ENCODE data around the gene KCTD1.

Gene KCTD1

DNA sequence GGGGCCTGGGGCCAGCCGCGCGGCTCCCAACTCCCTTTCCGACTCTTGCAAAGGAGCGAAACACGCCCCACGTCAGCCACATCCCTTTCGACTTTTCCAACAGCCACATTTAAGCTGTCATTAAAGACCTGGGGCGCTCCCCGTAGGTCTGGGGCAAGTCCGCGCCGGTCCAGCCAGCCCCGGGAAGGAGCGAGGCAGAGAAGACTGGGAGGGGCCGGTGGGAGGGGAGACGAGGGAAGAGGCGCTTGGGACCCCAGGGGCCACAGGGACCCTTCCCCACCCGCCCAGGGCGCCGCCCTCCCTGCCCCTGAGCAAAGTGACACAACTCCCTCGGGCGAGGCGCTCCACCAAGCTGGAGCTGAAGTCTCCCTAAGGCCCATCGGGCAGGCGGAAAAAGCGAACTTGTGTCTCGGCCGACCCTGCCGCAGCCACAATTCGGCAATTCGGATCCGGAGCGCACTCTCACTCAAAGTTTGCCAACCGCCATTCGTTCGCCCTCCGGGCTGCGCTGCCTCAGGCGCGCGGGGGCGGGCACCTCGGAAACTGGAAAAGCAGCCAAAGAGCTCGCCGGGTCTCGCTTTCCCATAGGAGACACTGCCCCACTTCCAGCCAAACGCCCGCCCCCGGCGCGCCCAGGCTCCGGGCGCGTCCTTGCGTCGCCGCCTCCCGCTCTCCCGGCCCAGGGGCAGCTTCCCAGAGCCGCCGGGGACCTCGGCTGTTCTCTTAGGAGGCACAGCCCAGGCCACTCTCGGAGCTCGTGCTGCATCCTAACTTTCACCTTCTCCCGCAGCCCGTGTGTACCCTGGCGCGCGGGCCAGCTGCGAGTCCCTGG is 1.1 kb upstream of the KCTD1 start:
- DNase-seq (ENCODE audit: low read depth in 2 of 2): no peak

DNA sequence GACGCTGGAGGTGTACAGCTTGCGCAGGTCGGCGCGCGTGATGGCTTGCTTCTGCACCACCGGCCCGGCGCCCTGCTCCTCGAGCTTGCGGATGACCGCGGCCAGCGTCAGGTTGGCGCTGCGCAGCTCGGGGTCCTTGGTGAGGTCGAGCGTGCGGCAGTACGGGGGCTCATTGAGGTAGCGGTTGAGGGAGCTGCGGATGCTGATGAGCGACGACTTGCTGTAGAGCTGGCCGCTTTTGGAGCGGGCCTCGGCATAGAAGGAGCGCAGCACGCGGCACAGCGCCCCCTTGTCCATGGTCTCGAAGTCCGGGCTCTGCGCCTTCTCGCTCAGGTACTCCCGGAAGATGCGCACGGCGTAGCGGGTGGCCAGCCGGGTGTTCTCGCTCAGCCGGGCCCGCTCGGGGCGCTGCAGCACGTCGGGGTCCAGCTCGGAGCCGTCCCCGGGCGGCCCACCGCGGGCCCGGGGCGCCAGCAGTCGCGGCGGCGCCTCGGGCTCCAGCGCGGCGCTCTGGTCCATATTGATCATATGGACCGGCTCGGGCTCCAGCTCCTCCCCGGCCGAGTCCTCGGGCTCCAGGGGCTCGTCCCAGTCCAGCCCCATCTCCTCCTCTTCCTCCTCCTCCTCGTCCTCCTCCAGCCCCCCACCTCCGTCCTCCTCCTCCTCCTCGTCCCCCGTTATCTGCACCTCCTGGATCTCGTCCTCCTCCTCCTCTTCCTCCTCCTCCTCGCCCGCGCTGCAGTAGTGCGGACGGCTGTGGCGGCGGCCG is 523 bp downstream of the KCTD1 start:
- DNase-seq (ENCODE audit: low read depth in 2 of 2): peak in 1 of 2 donors; percentile 13

DNA sequence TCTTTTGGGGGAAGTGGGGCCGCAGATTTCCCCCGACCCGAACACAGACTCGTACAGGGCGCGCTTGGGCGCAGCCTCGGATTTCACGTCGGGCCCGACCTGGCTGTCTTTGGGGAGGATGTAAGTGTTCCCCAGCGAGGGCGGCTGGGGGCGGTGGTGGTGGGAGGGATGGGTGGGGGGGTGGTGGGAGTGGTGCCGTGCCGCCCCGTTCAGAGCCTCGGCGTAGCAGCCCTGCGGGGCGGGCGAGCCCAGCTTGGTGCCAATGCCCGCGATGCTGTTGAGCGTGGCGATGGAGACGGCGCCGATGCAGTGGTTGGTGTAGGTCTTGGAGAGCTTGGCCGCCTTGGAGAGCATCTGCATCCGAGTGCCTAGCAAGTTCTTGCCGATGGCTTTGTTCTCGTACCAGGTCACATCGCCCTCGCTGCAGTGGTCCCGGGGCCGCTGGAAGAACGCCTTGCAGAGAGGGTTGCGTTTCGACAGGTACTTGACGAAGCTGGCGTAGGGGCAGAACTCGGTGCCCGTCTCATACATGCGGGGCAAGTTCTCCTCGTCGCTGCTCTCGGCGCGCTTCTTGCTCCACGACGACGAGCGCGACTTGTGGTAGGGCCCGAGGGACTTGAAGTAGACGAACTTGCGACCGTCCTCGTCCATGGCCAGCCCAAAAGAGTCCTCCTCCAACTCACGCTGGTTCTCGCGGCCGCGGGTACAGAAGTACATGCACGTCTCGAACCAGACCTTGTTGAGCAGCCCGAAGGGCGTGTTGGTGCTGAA is 1.3 kb downstream of the KCTD1 start:
- no peak for DNase-seq (ENCODE audit: low read depth in 2 of 2)

DNA sequence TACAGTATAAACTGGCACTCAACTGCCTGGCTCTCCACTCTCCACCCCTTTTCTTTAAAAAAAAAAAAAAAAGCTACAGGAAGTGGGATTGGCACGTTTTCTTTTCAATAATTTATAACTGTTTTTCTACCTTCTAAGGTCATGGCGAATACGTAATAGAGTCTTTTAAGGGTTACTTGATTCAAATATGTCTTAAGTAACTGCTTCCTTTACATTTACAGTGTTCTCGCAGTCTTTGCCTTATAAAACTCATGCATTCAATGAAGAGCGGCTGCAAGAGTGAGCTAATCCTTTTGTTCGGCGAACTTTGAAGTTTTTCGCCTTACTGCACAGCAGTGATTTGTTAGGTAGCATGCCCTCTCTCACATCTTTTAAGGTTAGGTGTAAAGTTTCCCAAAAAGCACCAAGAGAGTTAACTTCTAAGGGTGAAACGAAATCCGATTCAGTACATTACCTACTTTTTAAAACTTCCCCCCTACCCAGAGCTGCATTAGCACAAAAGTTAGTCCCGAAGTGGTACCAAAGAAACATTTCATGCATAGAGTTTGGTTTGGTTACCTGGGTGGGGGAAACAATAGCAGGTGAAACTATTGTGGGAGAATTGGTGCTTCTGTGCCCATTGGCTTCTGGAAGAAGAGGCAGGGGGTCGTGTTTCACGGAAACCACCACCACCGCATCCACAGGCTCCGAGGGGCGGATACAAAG is 2.0 kb downstream of the KCTD1 start:
- no peak for DNase-seq (ENCODE audit: low read depth in 2 of 2)

DNA sequence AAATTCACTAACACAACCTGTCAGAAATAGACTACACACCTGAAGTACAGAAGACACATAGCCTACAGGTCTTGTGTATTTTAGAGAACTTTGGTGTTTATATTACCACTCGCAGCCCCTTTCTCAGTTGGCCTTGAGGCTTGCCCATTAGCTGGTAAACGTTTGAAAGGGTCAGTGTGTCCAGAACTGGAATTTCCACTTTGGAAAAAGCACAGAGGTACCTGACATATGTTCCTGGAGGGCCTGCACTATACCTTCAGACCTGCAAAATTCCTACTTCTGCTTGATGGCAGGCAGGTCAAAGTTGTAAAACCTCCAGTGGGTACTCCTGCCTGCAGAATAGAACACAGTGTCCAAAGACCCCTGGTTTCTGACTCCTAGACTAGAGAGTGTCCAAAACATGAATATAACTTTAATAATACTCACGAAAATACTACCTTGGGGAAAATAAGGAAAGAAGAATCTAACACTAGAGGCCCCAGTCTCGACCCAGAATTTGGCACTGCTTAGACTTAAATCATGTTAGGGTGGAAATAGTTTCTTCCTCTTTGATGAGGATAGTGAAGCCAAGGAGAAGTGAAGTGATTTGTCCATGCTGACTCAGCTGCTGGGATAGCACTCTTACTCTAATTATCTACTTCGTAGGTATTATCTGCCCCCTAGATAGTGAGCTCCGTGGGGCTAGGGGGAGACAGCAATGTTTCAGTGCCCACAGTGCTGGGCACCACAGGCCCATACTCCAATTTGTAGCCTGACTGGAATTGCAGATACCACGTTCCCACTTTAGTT is 2.8 kb downstream of the KCTD1 start:
- no peak for DNase-seq (ENCODE audit: low read depth in 2 of 2)

GRCh38 chr18:26544451-26544850 is 3.9 kb downstream of the KCTD1 start:
- no peak for DNase-seq (ENCODE audit: low read depth in 2 of 2)

DNA sequence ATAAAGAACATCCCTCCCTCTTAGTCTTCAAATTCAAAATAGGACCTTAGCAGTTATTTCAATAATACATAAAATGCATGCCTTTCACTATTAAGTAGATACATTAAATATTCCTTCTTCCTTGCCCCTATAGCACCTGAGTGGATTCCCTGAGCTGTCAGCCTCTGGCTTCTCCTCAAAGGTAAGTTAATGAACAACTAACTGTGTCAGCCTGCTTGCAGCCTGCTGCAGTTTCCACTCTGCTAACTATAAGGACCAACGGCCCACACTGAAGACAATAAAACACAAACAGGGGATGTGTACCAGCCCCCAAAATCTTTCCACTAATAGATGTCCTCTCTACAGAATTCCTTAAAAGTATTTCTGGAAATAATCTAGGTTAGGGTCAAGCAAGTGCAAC is 5.0 kb downstream of the KCTD1 start:
- no peak for DNase-seq (ENCODE audit: low read depth in 2 of 2)

DNA sequence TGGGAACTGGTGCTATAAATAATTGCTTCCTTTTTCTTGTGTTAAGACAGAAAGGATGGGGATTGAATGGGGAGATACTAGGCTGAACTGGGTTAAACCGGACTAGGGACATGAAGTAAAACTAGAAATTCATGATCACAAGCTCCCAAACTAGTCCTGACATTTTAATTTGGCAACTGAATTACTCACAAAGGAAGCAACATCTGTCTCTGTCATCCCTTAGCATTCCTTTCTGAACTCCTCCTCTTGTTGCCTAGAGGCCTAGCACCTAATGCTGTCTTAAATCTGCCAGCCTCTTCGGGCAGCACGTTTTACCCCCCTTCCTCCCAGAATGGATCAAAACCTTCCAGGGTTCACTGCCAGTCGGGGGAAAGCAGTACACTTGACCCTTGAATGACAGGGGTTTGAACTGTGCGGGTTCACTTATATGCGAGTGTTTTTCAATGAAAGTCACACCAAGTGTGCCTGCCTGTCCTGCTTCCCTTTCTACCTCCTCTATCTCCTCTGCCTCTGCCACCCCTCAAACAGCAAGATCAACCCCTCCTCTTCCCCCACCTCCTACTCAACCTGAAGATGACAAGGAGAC is 8.2 kb downstream of the KCTD1 start:
- DNase-seq (ENCODE audit: low read depth in 2 of 2): no peak

- no peak for DNase-seq (ENCODE audit: low read depth in 2 of 2)
These were observed 9.8 kb downstream of the KCTD1 start for GRCh38 chr18:26538524-26538923.

GRCh38 chr18:26536664-26537063 is 11.7 kb downstream of the KCTD1 start:
- DNase-seq (ENCODE audit: low read depth in 2 of 2): no peak

- no peak for DNase-seq (ENCODE audit: low read depth in 2 of 2)
These were observed 12.3 kb downstream of the KCTD1 start for GRCh38 chr18:26536032-26536431.

GRCh38 chr18:26535630-26536029 is 12.7 kb downstream of the KCTD1 start:
- DNase-seq (ENCODE audit: low read depth in 2 of 2): no peak

DNA sequence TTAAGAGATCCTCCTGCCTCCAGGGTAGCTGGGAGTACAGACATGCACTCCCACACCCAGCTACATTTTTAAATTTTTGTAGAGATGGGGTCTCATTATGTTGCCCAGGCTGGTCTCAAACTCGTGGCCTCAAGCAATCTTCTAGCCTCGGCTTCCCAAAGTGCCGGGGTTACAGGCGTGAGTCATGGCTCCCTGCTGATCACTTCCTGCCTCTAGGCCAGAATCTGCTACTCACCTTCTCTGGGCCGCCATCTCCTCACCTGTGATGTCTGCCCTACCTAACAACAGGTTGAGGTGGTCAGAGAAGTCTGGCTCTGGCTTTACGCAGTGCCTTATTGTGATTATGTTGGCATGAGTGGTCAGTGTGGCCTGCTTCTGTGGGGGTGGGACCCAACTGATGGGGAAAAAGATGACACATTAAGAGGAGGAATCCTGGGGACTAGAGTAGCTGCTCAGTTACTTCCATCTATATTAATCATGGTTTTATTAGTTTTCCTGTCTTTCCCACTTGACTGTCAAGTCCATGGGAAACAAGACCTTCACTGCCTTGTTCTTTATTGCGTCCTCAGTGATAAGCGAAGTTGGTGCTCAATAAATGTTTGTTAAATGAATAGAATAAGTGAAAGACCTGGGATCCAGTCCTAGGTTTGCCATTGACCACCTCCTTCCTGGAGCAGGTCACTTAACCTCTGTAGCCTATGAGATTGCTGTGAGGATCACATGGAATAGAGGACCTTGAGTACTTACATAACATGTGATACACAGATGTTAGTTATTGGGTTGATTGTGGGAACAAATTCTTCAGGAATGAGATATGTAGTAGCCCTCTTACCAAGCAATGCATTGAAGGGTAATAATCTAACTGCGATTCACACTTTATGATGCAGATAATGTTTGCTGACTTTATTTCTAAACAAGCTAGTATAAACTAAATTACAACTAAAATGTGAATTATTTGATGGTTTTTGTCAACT is 15.7 kb downstream of the KCTD1 start:
- DNase-seq (ENCODE audit: low read depth in 2 of 2): no peak

GRCh38 chr18:26531605-26532298 is 16.6 kb downstream of the KCTD1 start:
- DNase-seq (ENCODE audit: low read depth in 2 of 2): no peak

DNA sequence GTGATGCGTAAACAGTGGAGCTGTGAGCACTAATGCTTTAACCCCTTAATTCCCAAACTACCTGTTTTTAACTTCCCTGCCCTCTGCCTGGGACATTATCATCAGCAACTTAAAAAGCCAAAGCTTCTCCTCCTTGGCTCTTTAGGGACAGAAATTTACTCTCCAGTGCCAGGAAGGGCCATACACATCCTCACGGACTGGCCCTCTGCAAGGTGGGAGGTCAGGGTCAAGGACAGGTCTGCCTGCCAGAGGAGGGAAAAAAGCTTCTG is 21.5 kb downstream of the KCTD1 start:
- no peak for DNase-seq (ENCODE audit: low read depth in 2 of 2)

DNA sequence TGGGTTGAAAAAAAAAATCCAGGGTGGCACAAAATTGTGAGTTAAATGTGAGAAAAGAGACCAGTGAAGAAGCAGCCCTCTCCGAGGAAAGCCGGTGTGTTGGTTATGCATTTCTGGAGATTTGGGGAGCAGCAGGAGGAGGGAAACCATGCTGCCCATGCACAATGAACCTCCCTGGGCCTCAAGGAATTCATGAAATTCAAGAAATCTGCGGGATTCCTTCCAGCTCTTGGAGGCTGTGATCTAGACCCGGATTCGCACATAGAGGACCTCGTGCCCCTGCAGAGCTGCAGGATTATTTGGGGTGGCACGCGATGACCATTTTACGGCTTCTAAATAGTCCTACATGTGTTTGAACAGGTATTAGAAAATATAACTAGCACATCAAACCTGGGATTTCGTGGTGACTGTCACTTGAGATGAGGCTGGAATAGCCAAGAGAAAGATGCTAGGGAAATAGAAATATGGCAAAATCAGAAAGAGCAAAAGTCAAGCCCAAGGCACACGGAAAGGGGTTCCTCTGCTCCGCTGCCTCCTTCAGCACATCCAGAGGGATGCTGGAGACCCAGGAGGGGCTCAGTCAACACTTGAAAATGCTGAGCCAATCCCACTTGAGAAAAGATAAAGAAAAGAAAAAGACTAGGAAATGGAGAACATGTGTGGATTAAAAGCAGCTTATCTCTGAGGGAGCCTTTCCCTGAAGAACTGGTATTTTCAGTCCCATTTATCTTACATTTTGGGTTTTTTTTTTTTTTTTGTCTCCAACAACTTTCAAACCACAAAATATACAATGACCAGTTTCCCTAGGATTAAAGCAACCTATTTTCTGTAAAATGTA is 22.0 kb downstream of the KCTD1 start:
- DNase-seq (ENCODE audit: low read depth in 2 of 2): no peak

GRCh38 chr18:26524504-26525351 is 23.6 kb downstream of the KCTD1 start:
- DNase-seq (ENCODE audit: low read depth in 2 of 2): no peak
